MM.1S (cell line): ENCODE results near the gene SETD9.

Experiments
- DNase-seq: peaks from one replicate; pipeline ENCODE4 v3.0.0-alpha.2; 2015
- H2AFZ ChIP-seq: fragments of 300-600 bp; sonication (generic); 2 replicates; pipeline ENCODE4 v1.6.0; 2016; ENCODE audit warnings: antibody characterized with exemption, low read length
- H3F3A ChIP-seq: fragments of 300-600 bp; sonication (generic); 2 replicates; pipeline ENCODE4 v1.6.1; 2016; ENCODE audit warnings: mild to moderate bottlenecking, antibody characterized with exemption, low read length, moderate library complexity, mixed read lengths; ENCODE audit not compliant: insufficient read depth
- H3K27ac ChIP-seq: fragments of 300-600 bp; sonication (generic); 2 replicates; pipeline ENCODE4 v1.5.1; 2016; ENCODE audit warnings: mild to moderate bottlenecking, low read length
- H3K27me3 ChIP-seq: fragments of 300-600 bp; sonication (generic); replicated peaks from 2 replicates; pipeline ENCODE4 v1.6.0; 2016; ENCODE audit warnings: low read length; ENCODE audit not compliant: insufficient read depth
- H3K36me3 ChIP-seq: fragments of 300-600 bp; sonication (generic); replicated peaks from 2 replicates; pipeline ENCODE4 v1.6.1; 2016; ENCODE audit warnings: mild to moderate bottlenecking, low read length, mixed read lengths; ENCODE audit not compliant: insufficient read depth
- H3K4me1 ChIP-seq: fragments of 300-600 bp; sonication (generic); 2 replicates; pipeline ENCODE4 v1.6.1; 2016; ENCODE audit warnings: low read length, mixed read lengths
- H3K4me2 ChIP-seq: fragments of 300-600 bp; sonication (generic); 2 replicates; pipeline ENCODE4 v1.6.0; 2016; ENCODE audit warnings: low read depth, low read length
- H3K4me3 ChIP-seq: fragments of 300-600 bp; sonication (generic); 2 replicates; pipeline ENCODE4 v1.5.1; 2016; ENCODE audit warnings: low read length, mixed read lengths
- H3K79me2 ChIP-seq: fragments of 300-600 bp; sonication (generic); 2 replicates; pipeline ENCODE4 v1.6.1; 2016; ENCODE audit warnings: mixed run types, low read length, mixed read lengths
- H3K9ac ChIP-seq: fragments of 300-600 bp; sonication (generic); 2 replicates; pipeline ENCODE4 v1.6.1; 2016; ENCODE audit warnings: low read length, mixed read lengths
- H3K9me2 ChIP-seq: fragments of 300-600 bp; sonication (generic); replicated peaks from 2 replicates; pipeline ENCODE4 v1.6.1; 2016; ENCODE audit warnings: mild to moderate bottlenecking, low read length, mixed read lengths; ENCODE audit not compliant: insufficient read depth
- H3K9me3 ChIP-seq: fragments of 300-600 bp; sonication (generic); replicated peaks from 2 replicates; pipeline ENCODE4 v1.6.1; 2016; ENCODE audit warnings: mild to moderate bottlenecking, low read length, mixed read lengths; ENCODE audit not compliant: insufficient read depth
- H4K20me1 ChIP-seq: fragments of 300-600 bp; sonication (generic); 2 replicates; pipeline ENCODE4 v1.6.1; 2016; ENCODE audit warnings: mild to moderate bottlenecking, low read length, moderate library complexity, mixed read lengths; ENCODE audit not compliant: insufficient read depth
- CTCF ChIP-seq: fragments of 300-600 bp; sonication (generic); IDR thresholded peaks from 2 replicates; pipeline ENCODE4 v1.5.1; 2016; ENCODE audit warnings: antibody characterized with exemption, low read length, mixed read lengths
- EZH2 ChIP-seq: fragments of 300-600 bp; sonication (generic); optimal IDR thresholded peaks from 2 replicates; pipeline ENCODE3; 2017; ENCODE audit warnings: low read depth, mild to moderate bottlenecking, antibody characterized with exemption, low read length, mixed read lengths
- EZH2phosphoT487 ChIP-seq: fragments of 300-600 bp; sonication (generic); IDR thresholded peaks from 2 replicates; pipeline ENCODE4 v1.6.1; 2018; ENCODE audit warnings: antibody characterized with exemption, low read length

SETD9 gene

GRCh38 chr5:56871777-56872176, 37.6 kb upstream of the SETD9 start:
- H3K79me2 ChIP-seq: peaks cover 13% of the 10 kb centered on the region
- H3K4me1 ChIP-seq: no peaks in the 10 kb centered on the region
- H3K9me3 ChIP-seq: no peaks in the 10 kb centered on the region
- TF ChIP-seq EZH2 (no peak), CTCF (no peak), EZH2phosphoT487 (no peak)
- H3K4me3 ChIP-seq: no peak overlapping the region
- peaks cover 12% of the 10 kb centered on the region; the same call in 1 of the 2 replicates for H3K36me3 ChIP-seq
- H3K9me2 ChIP-seq: no peaks in the 10 kb centered on the region
- H3K27me3 ChIP-seq: no peaks in the 10 kb centered on the region
- no peak overlapping the region for H3K27ac ChIP-seq
- no peaks in the 10 kb centered on the region for H3F3A ChIP-seq
- H4K20me1 ChIP-seq: no peaks in the 10 kb centered on the region
- no peak overlapping the region for H3K9ac ChIP-seq
- DNase-seq: no peak
- H2AFZ ChIP-seq: no peak overlapping the region
- no peak overlapping the region for H3K4me2 ChIP-seq

- Histone ChIP-seq H3K9me3 (no peaks in the 10 kb centered on the region), H3K4me1 (no peaks in the 10 kb centered on the region), H3K27me3 (no peaks in the 10 kb centered on the region), H3K27ac (no peak overlapping the region), H3K79me2 (peaks cover 16% of the 10 kb centered on the region), H3K9me2 (no peaks in the 10 kb centered on the region), H3F3A (no peaks in the 10 kb centered on the region), H3K36me3 (peaks cover 16% of the 10 kb centered on the region; the same call in 1 of the 2 replicates), H3K4me2 (no peak overlapping the region), H4K20me1 (no peaks in the 10 kb centered on the region), H3K9ac (no peak overlapping the region), H2AFZ (no peak overlapping the region), H3K4me3 (no peak overlapping the region)
- no peak for DNase-seq
- TF ChIP-seq EZH2 (no peak), CTCF (no peak), EZH2phosphoT487 (no peak)
Measured at GRCh38 chr5:56873056-56873455, 36.3 kb upstream of the SETD9 start.

GRCh38 chr5:56876327-56876726, 33.1 kb upstream of the SETD9 start:
- H4K20me1 ChIP-seq: no peaks in the 10 kb centered on the region
- no peaks in the 10 kb centered on the region for H3K9me3 ChIP-seq
- no peak overlapping the region for H3K9ac ChIP-seq
- H3K4me2 ChIP-seq: no peak overlapping the region
- no peak for TF ChIP-seq EZH2
- no peak for TF ChIP-seq CTCF
- TF ChIP-seq EZH2phosphoT487: no peak
- H3K4me3 ChIP-seq: no peak overlapping the region
- H3K27me3 ChIP-seq: no peaks in the 10 kb centered on the region
- peaks cover 14% of the 10 kb centered on the region for H3K79me2 ChIP-seq
- peaks cover 22% of the 10 kb centered on the region; the same call in 1 of the 2 replicates for H3K36me3 ChIP-seq
- DNase-seq: no peak
- H3F3A ChIP-seq: no peaks in the 10 kb centered on the region
- no peaks in the 10 kb centered on the region for H3K9me2 ChIP-seq
- H3K27ac ChIP-seq: no peak overlapping the region
- no peak overlapping the region for H2AFZ ChIP-seq
- H3K4me1 ChIP-seq: no peaks in the 10 kb centered on the region
